NCI-H2196 (cell line): ENCODE measurements around the gene SLCO3A1.
A peak's percentile ranks its signal among the peaks of the same experiment; 100 is the strongest.
"Not testable (repeated sequence)": the region's sequence is repeated elsewhere in the genome, so short reads cannot be mapped to it uniquely, and the experiment has no call there.

Source experiments
- DNase-seq: peaks from one replicate; lab custom pipeline; 2025; ENCODE audit not compliant: unreplicated experiment; lab: John Stamatoyannopoulos, UW

The SLCO3A1 gene

GRCh38 chr15:92061511-92062195, 208.1 kb downstream of the SLCO3A1 start:
- DNase-seq, result no peak

GRCh38 chr15:92062505-92062904, 209.0 kb downstream of the SLCO3A1 start:
- DNase-seq, result no peak

DNA sequence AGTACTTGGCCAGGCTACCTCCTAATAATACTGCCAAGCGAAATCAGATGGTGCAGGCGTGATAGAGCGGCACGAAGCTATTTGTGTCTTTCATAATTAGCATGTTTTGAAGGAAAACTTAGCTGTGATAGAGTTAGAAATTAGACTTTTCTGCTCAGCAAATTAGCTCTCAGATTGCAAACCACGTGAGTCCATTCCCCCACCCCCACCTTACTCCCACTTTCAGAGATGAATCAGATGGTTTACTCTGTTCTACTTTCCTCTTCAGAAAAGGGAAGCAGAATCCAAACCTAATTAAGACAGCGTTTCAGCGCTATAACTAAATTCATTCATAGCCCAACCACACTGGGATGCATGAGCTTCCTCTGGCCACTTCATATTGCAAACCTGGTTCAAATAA, 214.6 kb downstream of the SLCO3A1 start:
- no peak for DNase-seq

- DNase-seq, result no peak
Measured at GRCh38 chr15:92069308-92070250, 216.1 kb downstream of the SLCO3A1 start.

- DNase-seq, result not testable (repeated sequence)
Measured at GRCh38 chr15:92070251-92070650, 216.7 kb downstream of the SLCO3A1 start.

DNA sequence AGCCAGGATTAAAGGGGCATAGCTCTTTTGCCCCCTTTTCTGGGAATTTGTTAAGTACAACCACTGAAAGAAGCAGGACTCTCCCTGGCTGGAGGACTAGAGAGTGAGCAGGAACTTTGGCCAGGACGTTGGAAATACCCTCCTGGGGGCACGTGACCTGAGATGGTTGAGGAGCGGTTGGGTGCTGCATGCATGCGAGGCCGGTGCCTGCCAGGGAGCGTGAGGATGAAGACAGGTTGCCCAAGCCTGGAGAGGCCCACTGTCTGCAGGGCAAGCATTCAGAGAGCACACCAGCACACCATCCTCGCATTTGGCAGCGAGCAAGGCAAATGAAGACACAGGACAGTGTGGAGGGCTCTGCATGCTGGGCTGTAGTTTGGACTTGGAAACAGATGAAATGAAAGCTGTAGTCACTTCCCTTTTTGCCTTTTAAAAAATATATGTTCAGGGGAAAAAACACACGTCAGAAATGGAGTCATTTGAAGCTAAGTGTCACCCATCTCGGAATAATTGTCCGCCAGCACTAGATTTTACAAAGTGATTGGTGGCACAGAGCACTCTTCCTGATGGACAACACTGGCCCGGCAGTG, 217.6 kb downstream of the SLCO3A1 start:
- no peak for DNase-seq

DNA sequence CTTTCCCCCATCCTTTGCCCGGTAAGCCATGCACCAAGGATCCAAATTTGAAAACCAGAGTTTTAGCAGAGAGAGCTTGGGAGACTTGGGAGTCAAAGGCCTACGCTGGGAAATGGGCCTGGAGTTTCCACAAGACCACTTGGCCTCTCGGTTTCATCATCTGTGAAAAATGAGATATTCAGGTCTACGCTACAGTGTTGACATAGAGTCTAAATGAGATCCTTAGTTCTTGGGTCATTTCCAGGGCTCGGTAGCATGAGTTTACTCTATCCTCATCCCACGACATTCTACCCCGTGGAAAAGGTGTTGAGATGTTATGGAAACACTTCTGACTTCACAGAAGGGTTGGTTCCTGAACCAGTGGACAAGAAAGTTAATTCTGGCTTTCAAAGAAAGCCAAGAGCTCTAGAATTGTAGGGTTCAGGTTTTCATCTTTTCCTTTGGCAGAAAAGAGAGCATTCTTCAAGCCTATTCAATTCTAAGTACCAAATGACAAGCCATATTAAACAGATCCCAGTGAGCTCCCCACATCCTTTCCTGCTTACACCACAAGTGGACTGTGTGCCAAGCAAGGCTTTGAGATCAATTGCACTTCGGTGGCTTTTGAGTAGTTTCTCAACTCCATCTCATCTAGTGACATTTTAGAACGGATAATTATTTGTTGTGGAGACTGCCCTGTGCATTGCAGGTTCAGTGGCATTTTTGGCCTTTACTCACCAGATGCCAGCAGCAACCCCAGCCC, 219.7 kb downstream of the SLCO3A1 start:
- DNase-seq, result peak; percentile 7

DNA sequence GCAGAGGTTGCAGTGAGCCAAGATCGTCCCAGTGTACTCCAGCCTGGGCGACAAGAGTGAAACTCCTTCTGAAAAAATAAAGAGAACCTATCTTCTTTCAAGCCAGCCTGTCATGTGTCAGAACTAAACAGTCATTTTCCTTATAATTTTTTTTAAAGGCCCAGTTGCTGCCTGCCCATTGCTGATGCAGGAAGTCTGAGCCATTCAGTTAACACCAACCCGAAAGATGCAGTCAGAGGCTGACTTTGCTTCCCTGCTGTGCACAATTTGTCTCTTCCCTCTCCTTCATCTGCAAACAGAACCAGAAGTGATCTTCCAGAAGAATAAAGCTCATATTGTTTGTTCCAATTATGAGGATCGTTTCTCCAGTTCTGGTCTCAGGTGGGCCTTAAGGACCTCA, 220.6 kb downstream of the SLCO3A1 start:
- DNase-seq, result no peak

DNA sequence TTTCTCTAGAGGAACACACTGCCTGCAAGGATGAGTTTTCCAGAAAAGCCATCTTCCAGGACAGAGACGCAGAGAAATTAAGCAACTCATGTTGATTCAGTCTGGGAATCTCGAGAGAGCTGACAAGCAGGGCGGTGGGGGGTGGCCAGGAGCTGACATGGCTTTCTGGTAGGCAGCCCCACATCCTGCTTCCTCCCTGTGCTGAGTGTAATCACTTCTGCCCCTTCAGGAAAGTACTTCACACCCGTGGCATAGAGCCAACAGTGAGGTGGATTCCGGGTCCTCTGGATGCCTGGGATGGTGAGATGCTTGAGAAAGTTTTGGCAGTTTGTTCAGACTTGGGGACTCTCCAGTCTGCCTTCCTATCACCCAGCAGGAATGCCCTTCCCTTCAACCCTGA, 221.1 kb downstream of the SLCO3A1 start:
- DNase-seq, result no peak

DNA sequence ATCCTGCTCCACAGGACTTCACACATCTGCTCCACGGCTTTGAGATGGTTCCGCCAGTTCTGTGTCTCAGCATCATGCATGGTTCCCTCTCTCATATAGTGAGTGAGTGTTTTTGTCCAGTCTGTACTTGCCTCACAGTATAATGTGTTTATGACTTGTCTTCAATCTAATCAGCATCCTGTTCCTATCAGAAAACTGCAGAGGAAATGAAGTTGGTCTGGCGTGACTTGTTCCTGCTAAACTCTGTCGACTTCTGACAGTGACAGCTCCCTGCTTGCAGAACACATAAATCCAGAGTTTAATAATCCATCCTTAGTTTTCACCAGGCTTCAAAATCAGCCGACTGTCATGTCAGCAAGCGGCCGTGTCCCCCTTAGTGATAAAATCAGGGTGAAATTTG, 222.3 kb downstream of the SLCO3A1 start:
- no peak for DNase-seq

- no peak for DNase-seq
Measured at GRCh38 chr15:92076541-92076940, 223.0 kb downstream of the SLCO3A1 start.

DNA sequence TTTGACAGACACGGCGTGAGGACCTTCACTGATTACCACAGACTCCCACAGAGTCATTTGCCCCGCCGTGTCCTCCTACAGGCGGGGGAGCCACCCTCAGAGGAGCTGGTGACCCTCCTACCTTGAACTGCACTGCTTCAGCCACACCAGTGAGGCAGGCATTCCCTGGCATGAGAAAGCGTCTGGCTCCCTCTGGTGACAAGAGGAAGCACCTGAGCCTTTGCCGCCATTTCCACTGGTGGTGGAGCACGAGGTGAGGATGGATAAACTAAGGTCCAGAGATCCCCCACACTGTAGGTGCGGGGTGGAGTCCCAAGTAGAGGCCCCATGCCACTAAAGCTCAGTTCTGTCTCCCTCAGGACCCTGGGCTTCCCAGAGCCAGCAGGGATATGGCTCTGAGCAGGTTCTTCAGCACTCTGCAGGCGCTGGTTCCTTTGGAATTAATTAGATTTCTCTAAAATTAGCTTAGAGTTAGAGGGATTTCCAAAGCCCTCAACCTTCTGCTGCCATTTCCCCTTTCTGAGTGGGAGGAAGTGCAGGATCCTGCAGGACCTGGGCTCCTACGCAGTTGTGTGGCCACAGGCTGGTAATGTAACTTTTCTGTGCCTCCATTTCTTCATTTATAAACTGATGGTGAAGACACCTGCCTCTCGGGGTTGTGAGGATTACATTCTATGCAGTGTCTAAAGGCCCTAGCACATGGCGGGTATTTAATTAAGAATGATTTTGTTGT, 224.0 kb downstream of the SLCO3A1 start:
- peak; percentile 34 for DNase-seq

DNA sequence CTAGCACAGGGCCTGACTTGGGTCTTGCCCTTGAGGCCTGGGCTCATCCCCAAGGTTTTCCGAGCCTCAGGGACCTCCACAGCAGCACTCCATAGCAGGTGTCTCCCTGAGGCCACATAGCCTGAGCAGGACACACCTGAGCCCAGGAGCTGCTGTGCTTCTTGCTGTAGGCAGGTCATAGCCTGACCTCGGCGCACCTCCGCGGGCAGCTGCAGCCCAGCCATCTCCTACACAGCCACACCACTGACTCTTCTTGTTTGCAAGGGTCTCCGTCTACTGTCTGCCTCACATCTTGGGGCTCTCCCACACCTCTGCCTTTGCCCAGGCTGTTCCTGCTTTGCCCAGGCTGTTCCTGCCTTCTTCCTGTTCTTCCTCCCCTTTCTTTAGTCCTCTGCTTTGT, 224.8 kb downstream of the SLCO3A1 start:
- no peak for DNase-seq

DNA sequence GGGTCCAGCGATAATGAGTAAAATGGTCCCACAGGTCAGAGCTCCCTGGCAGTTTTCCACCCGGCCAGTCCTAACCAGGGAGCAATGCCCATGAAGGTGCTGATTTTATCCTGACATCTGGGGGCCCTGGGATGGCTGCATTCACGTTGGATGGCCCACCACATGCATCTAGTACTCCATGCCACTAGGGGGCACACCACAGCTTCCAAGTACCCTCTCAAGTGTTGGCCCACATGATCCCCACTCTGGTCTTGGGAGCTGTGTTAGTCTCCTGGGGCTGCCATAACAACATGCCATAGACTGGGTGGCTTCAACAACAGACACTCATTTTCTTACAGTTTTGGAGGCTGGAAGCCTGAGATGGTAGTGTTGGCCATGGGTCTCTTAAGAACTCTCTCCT, 225.5 kb downstream of the SLCO3A1 start:
- DNase-seq, result no peak

- DNase-seq, result no peak
Measured at GRCh38 chr15:92079647-92080255, 226.2 kb downstream of the SLCO3A1 start.

DNA sequence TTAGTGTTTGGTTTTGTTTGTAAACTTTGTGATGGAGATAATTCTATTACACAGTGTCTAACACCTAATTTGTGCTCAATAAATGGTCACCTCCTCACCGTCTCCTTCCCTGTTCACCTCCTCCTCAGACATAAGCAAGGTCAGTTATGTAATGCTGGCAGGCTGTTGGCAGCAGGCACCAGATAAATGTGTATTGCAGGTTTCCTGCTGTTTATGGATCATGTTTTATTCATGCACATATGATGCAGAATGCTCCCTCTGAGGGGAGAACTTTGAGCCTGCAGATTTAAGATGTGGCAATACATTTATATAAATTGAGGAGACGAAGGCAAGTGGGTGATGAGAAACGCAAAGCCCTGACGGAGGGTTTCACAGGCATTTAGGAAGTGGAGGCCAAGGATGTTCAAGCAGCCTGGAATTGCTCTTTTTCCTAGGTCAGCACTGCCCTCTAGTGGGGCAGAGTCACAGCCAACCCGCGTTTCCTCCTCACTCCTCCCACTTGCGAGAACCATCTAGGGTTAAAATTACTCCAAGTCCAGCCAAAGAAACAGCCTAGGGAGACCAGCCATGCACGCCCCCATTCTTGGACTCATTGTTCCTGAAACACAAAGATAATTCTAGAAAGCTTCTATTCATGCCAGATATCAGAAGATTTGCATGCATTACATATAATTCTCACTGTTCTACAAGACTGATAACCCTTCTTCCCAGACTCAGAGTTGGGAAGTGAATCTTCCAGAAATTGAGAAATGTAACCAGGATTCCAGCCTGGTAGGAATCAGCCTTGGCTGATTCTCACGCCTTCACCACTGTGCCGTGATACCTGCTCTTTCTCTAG, 228.7 kb downstream of the SLCO3A1 start:
- peak; percentile 39 for DNase-seq

DNA sequence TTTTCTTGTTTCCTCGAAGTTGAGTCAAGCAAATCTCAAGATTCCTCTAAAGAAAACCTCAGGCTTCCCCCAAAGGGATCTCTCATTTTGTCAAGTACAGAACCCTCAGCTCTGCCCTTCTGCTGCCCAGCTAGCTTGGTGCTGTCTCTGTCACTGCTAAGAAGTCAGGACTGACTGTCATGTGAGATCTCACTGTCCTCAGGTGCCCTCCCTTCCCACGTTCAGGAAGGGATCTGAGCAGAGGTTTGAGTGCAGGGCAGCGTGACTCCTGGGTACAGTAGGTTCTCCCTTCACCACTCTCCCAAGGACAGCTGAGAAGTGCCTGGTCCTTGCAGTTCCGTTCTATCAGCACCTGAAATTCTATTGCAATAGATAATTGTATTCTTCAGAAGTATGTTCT, 229.7 kb downstream of the SLCO3A1 start:
- DNase-seq, result no peak

- DNase-seq, result no peak
Measured at GRCh38 chr15:92087211-92087610, 233.7 kb downstream of the SLCO3A1 start.

- DNase-seq, result peak; percentile 62
Measured at GRCh38 chr15:92091155-92091734, 237.7 kb downstream of the SLCO3A1 start.
